GM23338 (cell line): Measurements from ENCODE around the gene PAGR1. TPM values are rescaled to one million over a fixed set of nuclear protein-coding genes. Genes with fewer than 3 reads are reported as not detected.

Experiments used
- ATAC-seq: fragments of 200-7000 bp; cut with Tn5 transposase; 3 replicates; pipeline ENCODE4 v1.9.1; 2020
- DNase-seq: peaks from one replicate; pipeline ENCODE4 v3.0.0-alpha.2; 2015; ENCODE audit warnings: low spot score
- H2AFZ ChIP-seq: fragments of 200-600 bp; sonication (generic); 2 replicates; pipeline ENCODE4 v1.8.0; 2016; ENCODE audit warnings: antibody characterized with exemption, mild to moderate bottlenecking, moderate library complexity
- H3F3A ChIP-seq: fragments of 200-600 bp; sonication (generic); replicated peaks from 2 replicates; pipeline ENCODE4 v1.8.0; 2017; ENCODE audit warnings: antibody characterized with exemption, mixed run types, low read depth
- H3K27ac ChIP-seq: fragments of 200-600 bp; sonication (generic); 2 replicates; pipeline ENCODE4 v1.6.1; 2016; ENCODE audit warnings: low read depth
- H3K27me3 ChIP-seq: fragments of 200-600 bp; sonication (generic); 2 replicates; pipeline ENCODE4 v1.8.0; 2016; ENCODE audit warnings: mild to moderate bottlenecking, mixed run types, moderate library complexity; ENCODE audit not compliant: insufficient read depth
- H3K36me3 ChIP-seq: fragments of 200-600 bp; sonication (generic); 2 replicates; pipeline ENCODE4 v1.8.0; 2016; ENCODE audit warnings: mild to moderate bottlenecking; ENCODE audit not compliant: insufficient read depth
- H3K4me1 ChIP-seq: fragments of 200-600 bp; sonication (generic); 2 replicates; pipeline ENCODE4 v1.8.0; 2016; ENCODE audit warnings: mild to moderate bottlenecking, moderate library complexity; ENCODE audit not compliant: insufficient read depth
- H3K4me2 ChIP-seq: fragments of 200-600 bp; sonication (generic); 2 replicates; pipeline ENCODE4 v1.7.1; 2017; ENCODE audit warnings: mixed run types
- H3K4me3 ChIP-seq: fragments of 200-600 bp; sonication (generic); 2 replicates; pipeline ENCODE4 v1.6.1; 2016; ENCODE audit warnings: mixed run types
- H3K79me2 ChIP-seq: fragments of 200-600 bp; sonication (generic); replicated peaks from 2 replicates; pipeline ENCODE4 v1.8.0; 2017; ENCODE audit warnings: mild to moderate bottlenecking; ENCODE audit not compliant: insufficient read depth
- H3K9me2 ChIP-seq: fragments of 200-600 bp; sonication (generic); 2 replicates; pipeline ENCODE4 v1.8.0; 2017; ENCODE audit not compliant: insufficient read depth
- H4K20me1 ChIP-seq: fragments of 200-600 bp; sonication (generic); replicated peaks from 2 replicates; pipeline ENCODE4 v1.8.0; 2017; ENCODE audit warnings: mild to moderate bottlenecking; ENCODE audit not compliant: insufficient read depth
- H3K27ac Mint-ChIP-seq: 2 replicates; pipeline ENCODE4 v1.8.0; 2020; ENCODE audit warnings: inconsistent platforms, mild to moderate bottlenecking, moderate library complexity, mixed read lengths
- H3K27me3 Mint-ChIP-seq: 3 replicates; pipeline ENCODE4 v1.8.0; 2022; ENCODE audit warnings: low read depth, mild to moderate bottlenecking, moderate library complexity, mixed read lengths, inconsistent platforms; ENCODE audit not compliant: insufficient read depth, poor library complexity
- H3K36me3 Mint-ChIP-seq: 3 replicates; pipeline ENCODE4 v1.8.0; 2021; ENCODE audit warnings: low read depth, mild to moderate bottlenecking, inconsistent platforms, moderate library complexity, mixed read lengths
- H3K4me1 Mint-ChIP-seq: 3 replicates; pipeline ENCODE4 v1.8.0; 2020; ENCODE audit warnings: mild to moderate bottlenecking, inconsistent platforms, mixed read lengths
- H3K4me3 Mint-ChIP-seq: 3 replicates; pipeline ENCODE4 v1.8.0; 2021; ENCODE audit warnings: moderate library complexity, mild to moderate bottlenecking, inconsistent platforms, mixed read lengths
- H3K9me3 Mint-ChIP-seq: 3 replicates; pipeline ENCODE4 v1.8.0; 2020; ENCODE audit warnings: moderate library complexity, mild to moderate bottlenecking, inconsistent platforms, mixed read lengths
- CREB1 ChIP-seq: fragments of 250-450 bp; sonication (Bioruptor Pico); IDR thresholded peaks from 2 replicates; pipeline ENCODE4 v1.5.0; 2020; ENCODE audit warnings: low read depth, mild to moderate bottlenecking, moderate library complexity
- CTCF ChIP-seq, 2 experiments: fragments of 200-600 bp in 1 of 2; sonication (generic) in 1 of 2; conservative IDR thresholded peaks; 2 replicates each; pipeline versions ENCODE4 v1.5.1 to v1.6.1; 2016 to 2017; ENCODE audit warnings: antibody characterized with exemption in 2 of 2, low read depth in 2 of 2, mild to moderate bottlenecking in 2 of 2, moderate library complexity in 1 of 2
- ETS1 ChIP-seq: IDR thresholded peaks from 2 replicates; pipeline ENCODE4 v1.6.1; 2016; ENCODE audit warnings: antibody characterized with exemption
- EZH2 ChIP-seq: fragments of 200-600 bp; sonication (generic); IDR thresholded peaks from one replicate; pipeline ENCODE4 v1.8.0; 2017; ENCODE audit warnings: antibody characterized with exemption, mild to moderate bottlenecking, low read depth; ENCODE audit not compliant: unreplicated experiment
- EZH2phosphoT487 ChIP-seq: fragments of 200-600 bp; sonication (generic); IDR thresholded peaks from one replicate; pipeline ENCODE4 v1.8.1; 2018; ENCODE audit warnings: antibody characterized with exemption; ENCODE audit not compliant: unreplicated experiment
- JUNB ChIP-seq: IDR thresholded peaks from one replicate; pipeline ENCODE4 v1.6.1; 2016; ENCODE audit warnings: antibody characterized with exemption; ENCODE audit not compliant: unreplicated experiment
- NANOG ChIP-seq: IDR thresholded peaks from 2 replicates; pipeline ENCODE4 v1.6.1; 2016; ENCODE audit warnings: antibody characterized with exemption, borderline replicate concordance
- POLR2AphosphoS5 ChIP-seq: IDR thresholded peaks from 2 replicates; pipeline ENCODE4 v1.6.1; 2016; ENCODE audit warnings: antibody characterized with exemption, low read depth
- REST ChIP-seq: IDR thresholded peaks from one replicate; pipeline ENCODE4 v1.6.1; 2018; ENCODE audit warnings: antibody characterized with exemption; ENCODE audit not compliant: unreplicated experiment
- STAT1 ChIP-seq: IDR thresholded peaks from one replicate; pipeline ENCODE4 v1.6.1; 2016; ENCODE audit warnings: antibody characterized with exemption; ENCODE audit not compliant: unreplicated experiment
- ZNF114 ChIP-seq: fragments of 250-450 bp; sonication (Bioruptor Pico); IDR thresholded peaks from 2 replicates; pipeline ENCODE4 v1.5.0; 2020; ENCODE audit warnings: mild to moderate bottlenecking, moderate library complexity
- ZNF331 ChIP-seq: fragments of 250-450 bp; sonication (Bioruptor Pico); IDR thresholded peaks from 2 replicates; pipeline ENCODE4 v1.5.0; 2020; ENCODE audit warnings: low read depth, mild to moderate bottlenecking, moderate library complexity
- polyA plus RNA-seq: library from polyadenylated mRNA; unstranded; fragments of >200 nt; fragmentation: Nextera tagmentation; extraction: Ambion mirVana; gene quantifications from 2 replicates; pipeline ENCODE4 v1.2.1, GENCODE V29; 2016
- total RNA-seq: library from RNA; depleted of rRNA; stranded (reverse); fragments of >200 nt; shearing (Covaris generic); gene quantifications from 2 replicates; pipeline ENCODE4 v1.2.3, GENCODE V29; 2014
- TF ChIP-seq, protein P1 (sequence below): fragments of 250-450 bp; sonication (Bioruptor Pico); IDR thresholded peaks from 2 replicates; pipeline ENCODE4 v1.5.0; 2020; ENCODE audit warnings: mild to moderate bottlenecking, moderate library complexity

The PAGR1 gene
- total and polyA plus RNA-seq, 2 experiments from 2014 or later: 67.6 to 78.7 TPM

GRCh38 chr16:29794231-29794710 is 21.7 kb upstream of the PAGR1 start:
- DNase-seq (no peak), ATAC-seq (no peak)
- Mint-ChIP-seq H3K36me3 (peaks cover 55% of the 10 kb centered on the region), H3K4me3 (no peak overlapping the region), H3K27me3 (peaks cover 15% of the 10 kb centered on the region), H3K4me1 (peaks cover 14% of the 10 kb centered on the region), H3K9me3 (no peaks in the 10 kb centered on the region), H3K27ac (no peak overlapping the region)
- Histone ChIP-seq H3K27ac (no peak overlapping the region), H3K27me3 (no peaks in the 10 kb centered on the region), H3F3A (peaks cover 18% of the 10 kb centered on the region; the same call in 1 of the 2 replicates), H3K4me1 (peaks cover 7% of the 10 kb centered on the region; the same call in 1 of the 2 replicates), H3K9me2 (no peaks in the 10 kb centered on the region), H3K4me3 (no peak overlapping the region), H3K36me3 (peaks cover 22% of the 10 kb centered on the region), H3K4me2 (no peak overlapping the region), H2AFZ (no peak overlapping the region), H4K20me1 (peaks cover 51% of the 10 kb centered on the region), H3K79me2 (peaks cover 59% of the 10 kb centered on the region)
- TF ChIP-seq, protein P1, sequence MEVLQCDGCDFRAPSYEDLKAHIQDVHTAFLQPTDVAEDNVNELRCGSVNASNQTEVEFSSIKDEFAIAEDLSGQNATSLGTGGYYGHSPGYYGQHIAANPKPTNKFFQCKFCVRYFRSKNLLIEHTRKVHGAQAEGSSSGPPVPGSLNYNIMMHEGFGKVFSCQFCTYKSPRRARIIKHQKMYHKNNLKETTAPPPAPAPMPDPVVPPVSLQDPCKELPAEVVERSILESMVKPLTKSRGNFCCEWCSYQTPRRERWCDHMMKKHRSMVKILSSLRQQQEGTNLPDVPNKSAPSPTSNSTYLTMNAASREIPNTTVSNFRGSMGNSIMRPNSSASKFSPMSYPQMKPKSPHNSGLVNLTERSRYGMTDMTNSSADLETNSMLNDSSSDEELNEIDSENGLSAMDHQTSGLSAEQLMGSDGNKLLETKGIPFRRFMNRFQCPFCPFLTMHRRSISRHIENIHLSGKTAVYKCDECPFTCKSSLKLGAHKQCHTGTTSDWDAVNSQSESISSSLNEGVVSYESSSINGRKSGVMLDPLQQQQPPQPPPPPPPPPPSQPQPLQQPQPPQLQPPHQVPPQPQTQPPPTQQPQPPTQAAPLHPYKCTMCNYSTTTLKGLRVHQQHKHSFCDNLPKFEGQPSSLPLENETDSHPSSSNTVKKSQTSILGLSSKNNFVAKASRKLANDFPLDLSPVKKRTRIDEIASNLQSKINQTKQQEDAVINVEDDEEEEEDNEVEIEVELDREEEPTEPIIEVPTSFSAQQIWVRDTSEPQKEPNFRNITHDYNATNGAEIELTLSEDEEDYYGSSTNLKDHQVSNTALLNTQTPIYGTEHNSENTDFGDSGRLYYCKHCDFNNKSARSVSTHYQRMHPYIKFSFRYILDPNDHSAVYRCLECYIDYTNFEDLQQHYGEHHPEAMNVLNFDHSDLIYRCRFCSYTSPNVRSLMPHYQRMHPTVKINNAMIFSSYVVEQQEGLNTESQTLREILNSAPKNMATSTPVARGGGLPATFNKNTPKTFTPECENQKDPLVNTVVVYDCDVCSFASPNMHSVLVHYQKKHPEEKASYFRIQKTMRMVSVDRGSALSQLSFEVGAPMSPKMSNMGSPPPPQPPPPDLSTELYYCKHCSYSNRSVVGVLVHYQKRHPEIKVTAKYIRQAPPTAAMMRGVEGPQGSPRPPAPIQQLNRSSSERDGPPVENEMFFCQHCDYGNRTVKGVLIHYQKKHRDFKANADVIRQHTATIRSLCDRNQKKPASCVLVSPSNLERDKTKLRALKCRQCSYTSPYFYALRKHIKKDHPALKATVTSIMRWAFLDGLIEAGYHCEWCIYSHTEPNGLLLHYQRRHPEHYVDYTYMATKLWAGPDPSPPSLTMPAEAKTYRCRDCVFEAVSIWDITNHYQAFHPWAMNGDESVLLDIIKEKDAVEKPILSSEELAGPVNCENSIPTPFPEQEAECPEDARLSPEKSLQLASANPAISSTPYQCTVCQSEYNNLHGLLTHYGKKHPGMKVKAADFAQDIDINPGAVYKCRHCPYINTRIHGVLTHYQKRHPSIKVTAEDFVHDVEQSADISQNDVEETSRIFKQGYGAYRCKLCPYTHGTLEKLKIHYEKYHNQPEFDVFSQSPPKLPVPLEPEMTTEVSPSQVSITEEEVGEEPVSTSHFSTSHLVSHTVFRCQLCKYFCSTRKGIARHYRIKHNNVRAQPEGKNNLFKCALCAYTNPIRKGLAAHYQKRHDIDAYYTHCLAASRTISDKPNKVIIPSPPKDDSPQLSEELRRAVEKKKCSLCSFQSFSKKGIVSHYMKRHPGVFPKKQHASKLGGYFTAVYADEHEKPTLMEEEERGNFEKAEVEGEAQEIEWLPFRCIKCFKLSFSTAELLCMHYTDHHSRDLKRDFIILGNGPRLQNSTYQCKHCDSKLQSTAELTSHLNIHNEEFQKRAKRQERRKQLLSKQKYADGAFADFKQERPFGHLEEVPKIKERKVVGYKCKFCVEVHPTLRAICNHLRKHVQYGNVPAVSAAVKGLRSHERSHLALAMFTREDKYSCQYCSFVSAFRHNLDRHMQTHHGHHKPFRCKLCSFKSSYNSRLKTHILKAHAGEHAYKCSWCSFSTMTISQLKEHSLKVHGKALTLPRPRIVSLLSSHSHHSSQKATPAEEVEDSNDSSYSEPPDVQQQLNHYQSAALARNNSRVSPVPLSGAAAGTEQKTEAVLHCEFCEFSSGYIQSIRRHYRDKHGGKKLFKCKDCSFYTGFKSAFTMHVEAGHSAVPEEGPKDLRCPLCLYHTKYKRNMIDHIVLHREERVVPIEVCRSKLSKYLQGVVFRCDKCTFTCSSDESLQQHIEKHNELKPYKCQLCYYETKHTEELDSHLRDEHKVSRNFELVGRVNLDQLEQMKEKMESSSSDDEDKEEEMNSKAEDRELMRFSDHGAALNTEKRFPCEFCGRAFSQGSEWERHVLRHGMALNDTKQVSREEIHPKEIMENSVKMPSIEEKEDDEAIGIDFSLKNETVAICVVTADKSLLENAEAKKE: no peak
- TF ChIP-seq EZH2 (no peak), REST (no peak), ZNF331 (CRISPR knock-in tag) (no peak), JUNB (no peak), ETS1 (no peak), EZH2phosphoT487 (no peak), CREB1 (CRISPR knock-in tag) (no peak), ZNF114 (CRISPR knock-in tag) (no peak), CTCF (conservative IDR thresholded peaks at IDR 0.05; ENCODE audit: low read depth in 2 of 2) (no peak), NANOG (no peak), STAT1 (no peak), POLR2AphosphoS5 (no peak)
